Fibroblast of the aortic adventitia (primary cell): Measurements from ENCODE around the gene TWF2. TPM values are rescaled to one million over a fixed set of nuclear protein-coding genes. Genes with fewer than 3 reads are reported as not detected.
"Not testable (repeated sequence)": the region's sequence is repeated elsewhere in the genome, so short reads cannot be mapped to it uniquely, and the experiment has no call there.

ENCODE experiments used
- DNase-seq: peaks from one replicate; pipeline ENCODE4 v3.0.0-alpha.2; 2010; ENCODE audit warnings: low read depth
- H3K4me3 ChIP-seq: 2 replicates; pipeline ENCODE4 v1.5.1; 2011; ENCODE audit warnings: low read depth, mild to moderate bottlenecking, control low read depth, low read length, moderate library complexity
- CTCF ChIP-seq: IDR thresholded peaks from 2 replicates; pipeline ENCODE4 v1.5.1; 2011; ENCODE audit warnings: mild to moderate bottlenecking, low read length, control low read depth, inconsistent platforms; ENCODE audit not compliant: insufficient read depth
- total RNA-seq: library from RNA; depleted of rRNA; stranded (reverse); fragments of >200 nt; gene quantifications from 2 replicates; pipeline ENCODE4 v1.2.3, GENCODE V29; 2012; ENCODE audit warnings: low replicate concordance

The TWF2 gene
- total RNA-seq, 1 donor = 109 TPM

GRCh38 chr3:52279596-52279995 is 40.6 kb upstream of the TWF2 start:
- peak; percentile 10 for DNase-seq
- peak overlapping the region; percentile 78 for H3K4me3 ChIP-seq

GRCh38 chr3:52278510-52279069 is 39.6 kb upstream of the TWF2 start, which contains the start of gene WDR82:
WDR82 (minus strand) TSS chr3:52278649; CDS start chr3:52278361, 288 bp downstream.
- DNase-seq = peak; percentile 89
- H3K4me3 ChIP-seq = peak within 1 kb of the TSS; percentile 99
- TF ChIP-seq CTCF = peak; percentile 61

More at GRCh38 chr3:52279596-52279995, 40.6 kb upstream of the TWF2 start:
- TF ChIP-seq CTCF = no peak

- peak; percentile 50 for TF ChIP-seq CTCF
- peak; percentile 44 for DNase-seq
- H3K4me3 ChIP-seq = peak overlapping the region; percentile 99
These were observed 39.1 kb upstream of the TWF2 start for GRCh38 chr3:52277972-52278509.

GRCh38 chr3:52277071-52277964 is 38.4 kb upstream of the TWF2 start:
- DNase-seq = peak; percentile 60
- peak overlapping the region; percentile 99 for H3K4me3 ChIP-seq
- TF ChIP-seq CTCF = no peak

GRCh38 chr3:52274781-52275180 is 35.8 kb upstream of the TWF2 start:
- DNase-seq, H3K4me3 ChIP-seq: not testable (repeated sequence)

GRCh38 chr3:52272831-52273230 is 33.9 kb upstream of the TWF2 start:
- H3K4me3 ChIP-seq = no peak overlapping the region
- DNase-seq = no peak
- TF ChIP-seq CTCF = no peak

GRCh38 chr3:52272172-52272571 is 33.2 kb upstream of the TWF2 start:
- H3K4me3 ChIP-seq, DNase-seq: not testable (repeated sequence)
